ENCODE results near the gene RPRD1A.

Gene RPRD1A

GRCh38 chr18:35941299-35941698 lies 126.1 kb downstream of the RPRD1A start:
- DNase-seq (ENCODE audit: low read depth): no peak
- H3K4me3 ChIP-seq (ENCODE audit: low read length): no peak overlapping the region
- TF ChIP-seq CTCF (conservative IDR thresholded peaks at IDR 0.05; ENCODE audit: low read length): no peak
